ENCODE measurements around the gene PLS1. TPM values are rescaled to one million over a fixed set of nuclear protein-coding genes. Genes with fewer than 3 reads are reported as not detected.
"Not testable (repeated sequence)": the region's sequence is repeated elsewhere in the genome, so short reads cannot be mapped to it uniquely, and the experiment has no call there.

Gene PLS1
- total RNA-seq, 4 donors from 2014 or later, result 58.7 to 507 (median 340) TPM

GRCh38 chr3:142560118-142560517 is 36.1 kb upstream of the PLS1 start:
- H3K4me1 ChIP-seq, result no peaks in the 10 kb centered on the region
- H3K9me3 ChIP-seq, result no peaks in the 10 kb centered on the region
- no peaks in the 10 kb centered on the region for H3K27me3 ChIP-seq
- in situ Hi-C loops (cut with MboI; ENCODE audit: low pct_ligation_motif_present in 1 of 4, low pct_unique_long_range_greater_than_20kb in 1 of 4, low sequenced_read_pairs in 3 of 4), result no loop called here
- peaks cover 0 to 47% (median 12%) of the 10 kb centered on the region in 4 donors for H3K36me3 ChIP-seq
- no peak for DNase-seq
- intact Hi-C loops (cut with DNase I; ENCODE audit: low total_unique reads), result no loop called here
- no peak overlapping the region for H3K4me3 ChIP-seq
- H3K27ac ChIP-seq, result no peak overlapping the region
- TF ChIP-seq POLR2AphosphoS5 (IDR thresholded peaks at IDR 0.05) (no peak), POLR2A (IDR thresholded peaks at IDR 0.05) (no peak), CTCF (IDR thresholded peaks at IDR 0.05) (no peak), EP300 (IDR thresholded peaks at IDR 0.05; ENCODE audit: low read depth) (no peak)

GRCh38 chr3:142563496-142563997 is 32.6 kb upstream of the PLS1 start:
- in situ Hi-C loops (cut with MboI; ENCODE audit: low pct_ligation_motif_present in 1 of 4, low pct_unique_long_range_greater_than_20kb in 1 of 4, low sequenced_read_pairs in 3 of 4), result no loop called here
- no peaks in the 10 kb centered on the region for H3K9me3 ChIP-seq
- H3K27ac ChIP-seq, result no peak overlapping the region
- WGBS, 2 donors (ENCODE audit: low coverage in 1 of 2), result 92% methylated on average over 4 of the region's 4 CpGs
- no peaks in the 10 kb centered on the region for H3K4me1 ChIP-seq
- peaks cover 0 to 17% (median 4%) of the 10 kb centered on the region in 4 donors for H3K36me3 ChIP-seq
- intact Hi-C loops (cut with DNase I; ENCODE audit: low total_unique reads), result no loop called here
- DNase-seq, result no peak
- no peak for TF ChIP-seq POLR2A (IDR thresholded peaks at IDR 0.05)
- TF ChIP-seq EP300 (IDR thresholded peaks at IDR 0.05; ENCODE audit: low read depth), result no peak
- no peak for TF ChIP-seq CTCF (IDR thresholded peaks at IDR 0.05)
- no peak for TF ChIP-seq POLR2AphosphoS5 (IDR thresholded peaks at IDR 0.05)
- H3K27me3 ChIP-seq, result no peaks in the 10 kb centered on the region
- H3K4me3 ChIP-seq, result no peak overlapping the region

- no peaks in the 10 kb centered on the region for H3K27me3 ChIP-seq
- no peak overlapping the region for H3K27ac ChIP-seq
- intact Hi-C loops (cut with DNase I; ENCODE audit: low total_unique reads), result no loop called here
- no peaks in the 10 kb centered on the region for H3K4me1 ChIP-seq
- no peaks in the 10 kb centered on the region for H3K9me3 ChIP-seq
- TF ChIP-seq CTCF (IDR thresholded peaks at IDR 0.05), result no peak
- no peak for TF ChIP-seq POLR2A (IDR thresholded peaks at IDR 0.05)
- TF ChIP-seq POLR2AphosphoS5 (IDR thresholded peaks at IDR 0.05), result no peak
- no peak for TF ChIP-seq EP300 (IDR thresholded peaks at IDR 0.05; ENCODE audit: low read depth)
- H3K36me3 ChIP-seq, result peaks cover 0 to 14% (median 3%) of the 10 kb centered on the region in 4 donors
- 59 to 65% methylated on average over 2 to 3 of the region's 3 CpGs for WGBS, 2 donors (ENCODE audit: low coverage in 1 of 2)
- H3K4me3 ChIP-seq, result no peak overlapping the region
- no peak for DNase-seq
- in situ Hi-C loops (cut with MboI; ENCODE audit: low pct_ligation_motif_present in 1 of 4, low pct_unique_long_range_greater_than_20kb in 1 of 4, low sequenced_read_pairs in 3 of 4), result no loop called here
Observed at GRCh38 chr3:142566096-142566495, 30.1 kb upstream of the PLS1 start.

- WGBS, 2 donors (ENCODE audit: low coverage in 1 of 2), result 95% methylated on average over 21 of the region's 21 CpGs; no CpG with 5 or more reads in 1 of the 2 donors
- H3K9me3 ChIP-seq, result no peaks in the 10 kb centered on the region
- no peak overlapping the region for H3K27ac ChIP-seq
- H3K4me1 ChIP-seq, result no peaks in the 10 kb centered on the region
- TF ChIP-seq POLR2A (IDR thresholded peaks at IDR 0.05), result no peak
- TF ChIP-seq POLR2AphosphoS5 (IDR thresholded peaks at IDR 0.05), result no peak
- no peak for TF ChIP-seq CTCF (IDR thresholded peaks at IDR 0.05)
- no peak for TF ChIP-seq EP300 (IDR thresholded peaks at IDR 0.05; ENCODE audit: low read depth)
- no peaks in the 10 kb centered on the region for H3K27me3 ChIP-seq
- intact Hi-C loops (cut with DNase I; ENCODE audit: low total_unique reads) (no loop called here), in situ Hi-C loops (cut with MboI; ENCODE audit: low pct_ligation_motif_present in 1 of 4, low pct_unique_long_range_greater_than_20kb in 1 of 4, low sequenced_read_pairs in 3 of 4) (no loop called here)
- H3K4me3 ChIP-seq, result no peak overlapping the region
- DNase-seq, result no peak
- H3K36me3 ChIP-seq, result peaks cover 0 to 14% (median 3%) of the 10 kb centered on the region in 4 donors
Observed at GRCh38 chr3:142568393-142569017, 27.7 kb upstream of the PLS1 start.

- H3K27me3 ChIP-seq; H3K4me3 ChIP-seq; H3K9me3 ChIP-seq; H3K36me3 ChIP-seq; DNase-seq; H3K4me1 ChIP-seq; in situ Hi-C loops (cut with MboI; ENCODE audit: low pct_ligation_motif_present in 1 of 4, low pct_unique_long_range_greater_than_20kb in 1 of 4, low sequenced_read_pairs in 3 of 4); H3K27ac ChIP-seq; intact Hi-C loops (cut with DNase I; ENCODE audit: low total_unique reads): not testable (repeated sequence)
- 89 to 95% methylated on average over 3 of the region's 3 CpGs for WGBS, 2 donors (ENCODE audit: low coverage in 1 of 2)
Observed at GRCh38 chr3:142569422-142569821, 26.8 kb upstream of the PLS1 start.

- H3K27ac ChIP-seq; DNase-seq; H3K4me3 ChIP-seq; in situ Hi-C loops (cut with MboI; ENCODE audit: low pct_ligation_motif_present in 1 of 4, low pct_unique_long_range_greater_than_20kb in 1 of 4, low sequenced_read_pairs in 3 of 4); H3K9me3 ChIP-seq; H3K36me3 ChIP-seq; H3K27me3 ChIP-seq: not testable (repeated sequence)
- intact Hi-C loops (cut with DNase I; ENCODE audit: low total_unique reads), result loop anchor here (10.0 kb wide), 1 partner anchor 431 kb away; the partner anchor contains the start of gene U2SURP
- 89 to 100% methylated on average over 1 to 3 of the region's 3 CpGs for WGBS, 2 donors (ENCODE audit: low coverage in 1 of 2)
- peaks cover 8 to 36% (median 16%) of the 10 kb centered on the region in 4 donors for H3K4me1 ChIP-seq
Observed at GRCh38 chr3:142574223-142574622, 22.0 kb upstream of the PLS1 start.
